GM19025 (cell line): Measurements from ENCODE around the gene LIPE.

Experiments
- ATAC-seq: cut with Tn5 transposase; IDR thresholded peaks from one replicate; pipeline ENCODE4 v1.9.1; 2021; ENCODE audit warnings: mild to moderate bottlenecking, low read depth, moderate library complexity; ENCODE audit not compliant: unreplicated experiment

LIPE gene

GRCh38 chr19:42412661-42413076, 14.5 kb downstream of the LIPE start:
- ATAC-seq = no peak

DNA sequence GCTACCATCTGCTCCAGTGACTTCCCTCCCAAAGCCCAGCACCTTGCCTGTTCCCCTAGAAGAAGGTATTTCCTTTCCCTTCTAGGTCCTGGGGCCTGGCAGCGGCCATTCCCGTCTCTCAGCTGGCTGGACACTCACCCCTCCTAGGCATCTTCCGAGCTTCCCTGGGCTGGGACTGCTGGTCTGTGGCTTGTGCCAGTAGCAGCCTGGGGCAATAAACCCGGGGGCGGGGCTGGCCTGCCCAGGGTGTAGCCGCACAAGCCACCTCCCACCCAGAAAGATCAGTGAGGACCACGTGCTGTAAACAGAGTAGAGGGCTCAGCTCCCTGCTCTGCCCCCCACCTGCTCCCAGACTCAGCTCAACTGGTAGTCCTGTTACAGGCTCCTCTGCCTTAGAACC, 15.0 kb downstream of the LIPE start:
- ATAC-seq = no peak

DNA sequence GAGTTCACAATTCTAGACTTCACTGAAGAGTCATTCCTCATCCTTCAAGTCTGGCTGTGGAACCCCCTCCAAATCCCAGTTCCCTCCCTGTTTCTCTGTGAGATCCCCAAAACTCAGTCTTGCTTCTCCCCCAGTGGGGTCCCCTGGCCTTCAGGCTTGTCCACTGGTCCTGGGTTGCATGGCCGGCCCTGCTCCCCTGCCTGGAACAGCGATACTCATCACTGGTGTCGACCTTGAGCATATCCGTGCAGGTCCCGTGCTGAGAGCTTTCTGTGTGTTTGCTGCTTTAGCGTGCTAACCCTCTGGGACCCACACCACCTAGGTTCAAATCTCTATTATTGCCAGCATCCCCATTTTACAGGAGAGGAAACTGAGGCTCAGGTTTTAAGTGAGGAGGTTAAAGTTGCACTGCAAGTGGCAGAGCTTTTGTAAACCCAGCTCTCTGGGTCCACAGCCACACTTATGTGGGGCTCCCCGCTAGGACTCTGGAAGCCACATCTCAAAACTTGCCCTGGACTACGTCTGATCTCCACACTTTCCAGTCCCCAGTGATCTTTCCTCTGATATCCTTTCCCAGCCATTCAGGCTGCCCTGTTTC, 15.5 kb downstream of the LIPE start:
- no peak for ATAC-seq

GRCh38 chr19:42410371-42410770, 16.8 kb downstream of the LIPE start:
- ATAC-seq = no peak

- ATAC-seq = no peak
Measured at GRCh38 chr19:42409477-42409876, 17.7 kb downstream of the LIPE start.

DNA sequence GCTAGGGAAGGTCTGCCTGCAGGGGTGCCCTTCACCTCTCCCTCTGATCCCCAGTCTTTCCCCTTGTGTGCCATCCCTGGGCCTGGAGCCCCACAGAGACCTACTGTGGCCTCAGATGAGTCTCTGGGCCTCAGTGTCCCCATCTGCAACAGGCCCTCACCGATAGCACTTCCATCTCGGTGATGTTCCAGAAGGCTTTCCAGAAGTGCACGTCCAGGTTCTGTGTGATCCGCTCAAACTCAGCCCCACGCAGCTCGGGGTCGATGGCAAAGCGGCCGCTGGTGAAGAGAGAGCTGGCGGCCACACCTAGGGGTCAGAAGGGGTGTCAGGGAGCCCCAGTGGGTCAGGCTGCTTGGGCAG, 19.4 kb downstream of the LIPE start:
- ATAC-seq = no peak

DNA sequence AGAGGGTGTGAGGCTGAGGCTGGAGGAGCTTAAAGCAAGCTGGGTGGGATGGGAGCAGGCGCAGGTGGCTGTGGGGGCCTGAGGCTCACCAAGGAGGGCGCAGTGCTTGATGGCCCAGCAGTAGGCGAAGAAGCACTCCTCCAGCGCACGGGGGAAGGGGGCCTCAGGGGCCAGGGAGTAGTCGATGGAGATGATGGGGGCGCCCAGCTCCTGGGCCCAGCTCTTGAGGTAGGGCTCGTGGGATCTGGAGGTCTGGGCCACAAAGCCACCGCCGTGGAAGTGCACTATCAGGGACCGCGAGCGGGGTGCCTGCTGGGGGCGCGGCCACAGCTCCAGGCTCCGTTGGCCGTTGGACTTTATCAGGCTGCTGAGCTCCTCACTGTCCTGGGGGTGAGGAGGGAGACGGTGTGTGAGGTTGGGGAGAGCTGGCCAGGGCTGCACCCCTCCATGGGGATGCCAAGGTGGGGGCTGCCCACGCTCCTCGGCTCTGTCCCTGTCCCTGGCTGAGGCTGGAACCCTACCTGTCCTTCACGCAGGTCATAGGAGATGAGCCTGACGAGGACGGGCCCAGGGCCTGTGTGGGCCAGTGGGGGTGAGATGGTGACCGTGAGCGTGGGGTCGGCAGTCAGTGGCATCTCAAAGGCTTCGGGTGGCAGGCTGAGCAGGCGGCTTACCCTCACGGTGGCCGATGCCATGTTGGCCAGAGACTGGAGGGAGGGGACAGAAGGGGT, 19.9 kb downstream of the LIPE start:
- no peak for ATAC-seq

DNA sequence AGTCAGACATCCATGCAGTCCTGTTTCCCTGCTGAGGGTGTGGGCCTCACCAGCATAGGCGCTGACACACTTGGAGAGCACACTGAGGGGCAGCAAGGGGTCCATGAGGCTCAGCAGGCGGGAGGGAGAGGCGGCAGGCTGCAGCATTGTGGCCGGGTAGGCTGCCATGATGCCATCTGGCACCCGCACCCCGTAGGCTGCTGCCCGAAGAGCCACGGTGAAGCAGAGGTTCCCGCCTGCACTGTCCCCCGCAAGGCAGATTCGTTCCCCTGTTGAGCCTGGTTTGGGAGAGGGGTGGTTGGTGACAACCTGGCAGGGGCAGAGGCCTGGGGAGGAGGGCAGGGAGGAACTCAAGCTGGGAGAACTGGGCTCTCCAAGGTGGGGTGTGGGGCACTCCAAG, 21.1 kb downstream of the LIPE start:
- no peak for ATAC-seq

DNA sequence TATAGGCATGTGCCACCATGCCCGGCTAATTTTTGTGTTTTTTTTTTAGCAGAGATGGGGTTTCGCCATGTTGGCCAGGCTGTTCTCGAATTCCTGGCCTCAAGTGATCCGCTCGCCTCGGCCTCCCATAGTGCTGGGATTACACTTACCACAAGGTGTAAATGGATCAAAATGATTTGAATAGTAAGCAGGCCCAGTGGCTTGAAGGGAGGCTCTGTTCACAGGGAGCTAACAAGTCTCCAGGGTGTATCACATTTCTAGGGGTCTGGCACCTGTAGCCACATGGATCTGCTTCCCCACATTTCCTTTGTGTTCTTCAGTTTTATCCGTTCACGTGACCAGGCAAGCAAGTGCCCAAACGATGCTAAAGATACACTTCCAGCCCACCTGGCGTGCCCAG, 23.6 kb downstream of the LIPE start:
- ATAC-seq = no peak

- ATAC-seq = no peak
Measured at GRCh38 chr19:42402376-42403116, 24.6 kb downstream of the LIPE start.

DNA sequence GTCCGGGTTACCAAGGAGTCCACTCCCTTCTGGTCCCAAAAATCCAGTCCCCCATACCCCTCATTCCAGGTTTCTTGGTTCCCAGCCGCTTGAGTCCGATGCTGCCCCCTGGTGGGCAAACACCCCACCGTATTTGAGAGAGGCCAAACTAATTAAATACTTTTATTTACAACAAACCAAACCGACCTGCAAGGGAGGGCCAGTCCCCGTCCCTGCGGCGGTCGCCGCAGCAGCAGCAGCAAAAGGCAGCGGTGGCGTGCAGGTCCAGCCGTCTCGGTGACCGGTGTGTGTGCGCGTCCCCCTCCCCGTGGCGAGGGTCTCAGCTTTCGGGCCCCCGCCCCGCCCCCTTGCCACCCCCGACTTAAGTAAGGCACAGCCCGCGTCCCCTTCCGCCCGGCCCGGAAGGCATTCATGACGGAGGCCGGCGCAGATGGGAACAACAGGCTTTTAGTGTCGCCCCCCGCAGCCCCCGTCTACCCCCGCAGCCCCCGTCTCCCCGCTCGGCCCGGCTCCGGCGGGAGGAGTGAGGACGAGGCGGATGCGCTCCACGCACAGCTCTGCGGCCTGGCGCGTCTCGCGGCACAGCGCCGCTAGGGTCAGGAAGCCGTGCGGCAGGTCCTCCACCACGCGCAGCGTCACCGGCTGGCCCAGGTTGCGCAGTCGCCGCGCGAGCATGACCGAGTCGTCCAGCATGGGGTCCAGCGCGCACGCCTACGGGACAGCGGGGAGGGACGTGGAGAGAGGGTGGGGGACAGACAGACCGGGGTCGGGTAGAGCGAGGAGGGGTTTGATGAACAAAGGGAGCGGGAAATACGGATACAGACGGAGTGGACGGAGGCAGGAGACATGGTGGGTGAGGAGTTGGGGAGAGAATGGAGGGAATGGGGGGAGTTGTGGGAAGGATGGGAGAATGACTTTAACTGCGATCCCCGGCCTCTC, 25.6 kb downstream of the LIPE start:
- no peak for ATAC-seq

DNA sequence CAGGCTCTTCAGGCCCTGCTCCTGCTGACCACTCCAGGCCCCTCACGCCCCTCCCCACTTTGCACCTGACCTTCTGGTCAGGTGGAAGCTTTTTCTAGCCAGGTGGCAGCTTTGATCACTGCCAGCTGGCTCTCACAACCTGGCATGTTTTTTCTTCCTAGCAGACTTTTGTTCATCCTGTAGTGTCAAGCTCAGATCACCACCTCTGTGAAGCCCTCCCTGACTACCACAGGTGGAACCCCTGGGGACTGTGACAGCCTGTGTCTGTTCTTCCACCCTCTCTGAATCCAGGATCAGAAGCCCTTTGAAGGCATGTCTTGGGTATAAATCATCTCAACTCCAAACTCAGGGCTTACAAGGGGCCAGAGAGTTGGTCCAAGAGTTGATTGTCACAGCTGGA, 26.8 kb downstream of the LIPE start:
- ATAC-seq = no peak

- no peak for ATAC-seq
Measured at GRCh38 chr19:42397263-42398166, 29.7 kb downstream of the LIPE start.

DNA sequence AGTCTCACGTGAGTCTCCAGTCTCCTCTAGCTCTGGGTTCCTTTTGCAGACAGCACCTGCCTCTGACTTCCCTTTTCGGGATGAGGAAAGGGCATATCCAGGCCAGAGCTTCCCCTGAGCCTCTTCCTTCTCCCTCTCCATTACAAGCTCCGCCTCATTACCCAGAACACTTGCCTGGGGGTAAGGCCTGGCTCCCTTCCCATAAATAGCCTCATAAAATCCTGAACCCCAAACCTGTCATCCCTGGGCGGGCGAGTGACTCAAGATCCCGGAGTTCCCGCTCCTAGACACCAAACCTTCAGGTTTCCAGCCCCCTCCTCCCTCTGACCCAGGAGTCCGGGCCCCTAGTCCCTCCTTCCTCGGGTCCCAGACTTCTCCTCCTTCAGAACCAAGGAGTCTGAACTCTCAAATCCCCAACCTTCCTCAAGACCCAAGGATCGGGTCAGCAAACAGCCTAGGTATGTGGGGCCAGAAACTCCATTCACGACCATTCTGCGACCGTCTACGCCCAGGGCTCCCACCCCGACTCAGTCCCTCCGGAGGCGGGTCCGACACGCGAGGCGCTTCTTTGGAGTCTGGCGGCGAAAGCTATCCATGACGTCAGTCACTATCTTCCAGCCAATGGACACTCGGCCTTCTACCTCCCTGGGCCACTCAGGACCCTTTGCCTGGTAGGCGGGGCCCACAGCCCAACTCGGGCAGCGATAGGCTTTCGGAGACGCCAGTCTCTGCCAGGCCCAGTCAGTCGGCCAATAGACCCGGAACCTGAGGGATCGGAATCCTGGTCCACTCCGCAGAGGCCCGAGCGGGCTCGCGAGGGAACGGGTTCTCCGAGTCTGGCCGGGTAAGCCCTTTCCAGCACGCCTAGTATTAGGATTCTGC, 30.6 kb downstream of the LIPE start:
- ATAC-seq = peak; percentile 98

DNA sequence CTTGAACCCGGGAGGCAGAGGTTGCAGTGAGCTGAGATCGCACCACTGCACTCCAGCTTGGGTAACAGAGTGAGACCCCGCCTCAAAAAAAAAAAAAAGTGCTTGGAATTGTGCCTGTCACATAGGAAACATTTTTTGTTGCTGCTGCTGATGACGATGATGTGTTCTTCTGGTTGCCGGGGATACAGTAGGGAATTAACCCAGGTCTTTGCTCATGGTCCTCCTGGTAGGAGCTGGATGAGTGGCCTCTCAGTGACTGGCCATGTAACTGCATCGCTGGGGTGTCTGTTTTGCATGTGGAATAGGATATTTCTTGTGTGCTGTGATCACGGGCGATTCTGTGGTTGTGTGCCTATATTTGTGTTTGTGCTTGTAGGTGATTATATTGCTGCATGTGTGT, 32.4 kb downstream of the LIPE start:
- no peak for ATAC-seq

GRCh38 chr19:42392165-42392564, 35.0 kb downstream of the LIPE start:
- no peak for ATAC-seq

DNA sequence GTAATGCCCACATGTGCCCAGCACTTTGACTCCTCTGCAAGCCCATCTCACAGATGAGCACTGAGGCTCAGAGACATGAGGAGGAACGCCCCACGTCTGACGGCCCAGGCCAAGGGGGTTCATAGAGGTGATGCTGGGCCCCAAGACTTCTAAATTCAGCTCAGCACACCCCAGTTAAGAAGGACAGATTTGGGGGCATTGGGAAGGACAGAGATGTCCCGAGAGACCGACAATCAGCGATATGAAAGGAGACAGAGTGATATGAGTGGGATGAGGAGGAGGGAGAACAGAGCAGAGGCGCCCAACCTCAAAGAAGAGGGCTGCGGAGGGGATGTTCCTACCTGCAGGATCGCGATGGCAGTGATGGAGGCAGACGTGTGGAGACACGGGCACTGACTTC, 37.3 kb downstream of the LIPE start, which contains the start of gene CNFN:
TSS of gene CNFN (minus strand) at position 399 of the 400 bp plus-strand sequence. CDS start 1,260 bp downstream, outside the sequence.
- no peak for ATAC-seq

DNA sequence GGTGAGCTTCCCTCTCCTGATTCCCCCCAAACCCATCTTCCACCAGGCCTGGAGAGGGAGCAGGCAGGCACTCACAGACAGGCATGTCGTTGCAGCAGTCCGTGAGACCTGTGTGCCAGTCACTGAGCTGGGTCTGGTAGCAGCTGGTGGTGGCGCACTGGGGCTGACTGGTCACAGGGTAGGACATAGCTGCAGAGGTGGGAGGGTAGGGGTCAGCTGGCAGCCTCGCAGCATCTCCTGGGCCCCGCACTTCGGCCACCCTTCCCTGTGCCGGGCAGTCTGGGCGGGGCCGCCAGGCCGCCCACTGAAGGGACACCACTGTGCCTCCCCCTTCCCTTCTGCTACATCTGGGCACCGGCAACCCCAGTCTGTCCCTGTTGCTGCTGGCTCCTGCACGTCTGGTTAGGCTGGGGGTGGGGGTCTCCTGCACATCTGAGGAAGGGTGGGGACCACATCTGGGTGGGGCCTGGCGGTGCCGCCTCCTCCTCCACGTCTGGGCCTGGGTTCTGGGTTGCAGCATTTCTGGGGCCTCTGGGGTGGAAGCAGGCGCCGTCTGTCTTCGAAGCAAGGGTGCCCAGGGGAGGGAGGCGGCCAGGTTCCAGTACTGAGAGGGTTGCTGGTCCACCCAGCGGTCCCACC, 38.2 kb downstream of the LIPE start:
- no peak for ATAC-seq
